Endothelial cell of umbilical vein (primary cell): Measurements from ENCODE around the gene FBXW11. TPM values are rescaled to one million over a fixed set of nuclear protein-coding genes. Genes with fewer than 3 reads are reported as not detected.

Experiments
- BruUV-seq: library from RNA; stranded (reverse); fragments of 400-500 nt; replicated peaks from 2 replicates; lab custom pipeline; 2021; lab: Mats Ljungman, UMichigan
- CTCF ChIA-PET: fragments of 300-600, 350-600 bp; sonication (Branson Sonifier 250); formaldehyde crosslinking; loops from one replicate; lab custom pipeline; 2021; ENCODE audit warnings: antibody characterized with exemption, inconsistent platforms; lab: Charles Lee
- POLR2A ChIA-PET: fragments of 300-600, 350-600 bp; sonication (Branson Sonifier 250); formaldehyde crosslinking; loops from one replicate; lab custom pipeline; 2021; ENCODE audit warnings: antibody characterized with exemption, inconsistent platforms; lab: Charles Lee
- DNase-seq: peaks from one replicate; pipeline ENCODE4 v3.0.0-alpha.2; 2011; ENCODE audit warnings: low read depth, low spot score
- FAIRE-seq: peaks from 2 replicates; lab custom pipeline; 2011; peaks lifted over from hg19 to GRCh38; lab: Jason Lieb, UNC
- H2AFZ ChIP-seq: 2 replicates; pipeline ENCODE4 v1.6.0; 2012; ENCODE audit warnings: low read depth, low read length, control low read depth, inconsistent platforms
- H3K27ac ChIP-seq: 2 replicates; pipeline ENCODE4 v1.5.1; 2011; ENCODE audit warnings: low read depth, mild to moderate bottlenecking, control low read depth, low read length, moderate library complexity; ENCODE audit not compliant: insufficient read depth
- H3K27me3 ChIP-seq, 2 experiments: 2 replicates each; pipeline versions ENCODE4 v1.6.0 to v1.6.1; 2011; ENCODE audit warnings: low read length in 2 of 2, mixed read lengths in 1 of 2; ENCODE audit not compliant: control insufficient read depth in 2 of 2, insufficient read depth in 2 of 2
- H3K36me3 ChIP-seq, 2 experiments: 2 replicates in 1 of 2; 3 replicates in 1 of 2; pipeline ENCODE4 v1.5.1; 2011; ENCODE audit warnings: low read length in 2 of 2, mild to moderate bottlenecking in 1 of 2, moderate library complexity in 1 of 2; ENCODE audit not compliant: control insufficient read depth in 2 of 2, insufficient read depth in 2 of 2; ENCODE audit errors: extremely low read depth in 1 of 2
- H3K4me1 ChIP-seq: 3 replicates; pipeline ENCODE4 v1.5.1; 2011; ENCODE audit warnings: mild to moderate bottlenecking, low read length; ENCODE audit not compliant: control insufficient read depth, insufficient read depth; ENCODE audit errors: extremely low read depth
- H3K4me2 ChIP-seq: 2 replicates; pipeline ENCODE4 v1.6.1; 2011; ENCODE audit warnings: low read length, control low read depth, mixed read lengths; ENCODE audit not compliant: insufficient read depth
- H3K4me3 ChIP-seq, 3 experiments: fragments of 200-600 bp in 1 of 3; sonication (generic), shearing (Covaris generic) in 1 of 3; replicated peaks in 1 of 3; 2 replicates each; pipeline ENCODE4 v1.5.1; 2011 to 2016; ENCODE audit warnings: control low read depth in 3 of 3, low read length in 3 of 3, mild to moderate bottlenecking in 2 of 3, inconsistent platforms in 1 of 3, low read depth in 1 of 3, moderate library complexity in 1 of 3; ENCODE audit not compliant: insufficient read depth in 1 of 3
- H3K79me2 ChIP-seq: 2 replicates; pipeline ENCODE4 v1.6.0; 2012; ENCODE audit warnings: low read length, inconsistent platforms; ENCODE audit not compliant: control insufficient read depth, insufficient read depth
- H3K9ac ChIP-seq: replicated peaks from 2 replicates; pipeline ENCODE3; 2011; ENCODE audit warnings: low read length, control low read depth; ENCODE audit not compliant: insufficient read depth; ENCODE audit errors: extremely low read depth
- H3K9me1 ChIP-seq: replicated peaks from 3 replicates; pipeline ENCODE4 v1.6.0; 2011; ENCODE audit warnings: mild to moderate bottlenecking, low read length; ENCODE audit not compliant: control insufficient read depth, insufficient read depth; ENCODE audit errors: extremely low read depth
- H3K9me3 ChIP-seq: replicated peaks from 2 replicates; pipeline ENCODE4 v1.5.1; 2012; ENCODE audit warnings: low read length, inconsistent platforms; ENCODE audit not compliant: control insufficient read depth, insufficient read depth
- H4K20me1 ChIP-seq: replicated peaks from 2 replicates; pipeline ENCODE3; 2011; ENCODE audit warnings: mild to moderate bottlenecking, low read length; ENCODE audit not compliant: control insufficient read depth, insufficient read depth; ENCODE audit errors: extremely low read depth
- EZH2 ChIP-seq: IDR thresholded peaks from 2 replicates; pipeline ENCODE4 v1.6.1; 2012; ENCODE audit warnings: borderline replicate concordance, low read depth, mild to moderate bottlenecking, moderate library complexity, low read length, inconsistent platforms; ENCODE audit not compliant: severe bottlenecking
- GATA2 ChIP-seq: IDR thresholded peaks from 2 replicates; pipeline ENCODE4 v1.7.0; 2011; ENCODE audit warnings: low read depth, mild to moderate bottlenecking, moderate library complexity, mixed read lengths, low read length; ENCODE audit not compliant: insufficient read length, insufficient read depth
- POLR2AphosphoS5 ChIP-seq: IDR thresholded peaks from 2 replicates; pipeline ENCODE4 v1.6.1; 2012; ENCODE audit warnings: low read depth, mild to moderate bottlenecking, control low read depth, low read length, moderate library complexity; ENCODE audit not compliant: insufficient read depth
- dilution Hi-C: fragments of 300-500 bp; cut with MboI; formaldehyde crosslinking; loops from one replicate; pipeline ENCODE4 v1.15.0; 2019; ENCODE audit warnings: low sequenced_read_pairs; ENCODE audit not compliant: extremely low pct_ligation_motif_present
- intact Hi-C: fragments of 100-400 bp; cut with micrococcal nuclease; formaldehyde crosslinking; loops from one replicate; pipeline ENCODE4 v1.10.0; 2022
- polyA plus RNA-seq, 4 experiments: library from polyadenylated mRNA; depleted of rRNA in 3 of 4; stranded (reverse) in 3 of 4; unstranded in 1 of 4; fragments of >200 nt; gene quantifications; 2 replicates each; pipeline versions ENCODE4 v1.2.1 to v1.2.3, GENCODE V29; 2011 to 2012; ENCODE audit warnings: missing spikeins in 1 of 4
- total RNA-seq: library from RNA; stranded (reverse); gene quantifications from 2 replicates; pipeline ENCODE4 v1.2.3, GENCODE V29; 2021
- TF ChIP-seq, protein P1 (sequence below): IDR thresholded peaks from 2 replicates; pipeline ENCODE4 v1.6.1; 2011; ENCODE audit not compliant: insufficient read depth, insufficient read length
- TF ChIP-seq, protein P2 (sequence below), 2 donors: IDR thresholded peaks; 1 replicate in 1 of 2; 2 replicates in 1 of 2; pipeline ENCODE4 v1.5.1; 2011; ENCODE audit warnings: low read length in 2 of 2, mild to moderate bottlenecking in 2 of 2, moderate library complexity in 2 of 2, control low read depth in 1 of 2, inconsistent platforms in 1 of 2, low read depth in 1 of 2; ENCODE audit not compliant: insufficient read depth in 1 of 2; ENCODE audit errors: extremely low read depth in 1 of 2

The FBXW11 gene
- total and polyA plus RNA-seq, 2 donors (not counting 3 experiments of a cell fraction or from before 2014, with no cell fraction given), result 30.7 to 44.7 TPM

DNA sequence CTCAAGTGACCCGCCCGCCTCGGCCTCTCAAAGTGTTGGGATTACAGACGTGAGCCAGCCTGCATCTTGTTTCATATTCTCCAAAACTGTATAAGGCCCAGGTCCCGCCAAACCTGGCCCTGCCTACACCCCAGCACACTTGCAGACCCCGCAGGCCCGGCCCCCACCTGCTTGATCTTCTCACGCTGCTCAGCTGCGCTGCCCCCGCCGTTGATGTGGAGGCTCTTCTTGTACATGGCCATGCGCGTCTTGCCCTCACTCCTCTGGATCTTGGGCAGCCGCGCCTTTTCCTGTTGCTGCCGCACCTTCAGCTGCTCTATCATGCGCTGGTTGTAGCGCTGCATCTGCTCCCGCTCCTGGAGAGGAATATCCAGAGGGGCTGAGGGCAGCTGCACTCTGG is 49.0 kb upstream of the FBXW11 start:
- intact Hi-C loops (loop anchor here (5.0 kb wide), 2 partner anchors 47 to 638 kb away; partner anchors contain the start of gene FGF18), dilution Hi-C loops (no loop called here)
- CTCF ChIA-PET, result interaction anchor here (3.2 kb wide), 1 partner anchor 143 kb away, joined by 32 read pairs; no protein-coding TSS in a partner anchor
- TF ChIP-seq GATA2 (no peak), EZH2 (no peak), POLR2AphosphoS5 (no peak)
- TF ChIP-seq, protein P1, sequence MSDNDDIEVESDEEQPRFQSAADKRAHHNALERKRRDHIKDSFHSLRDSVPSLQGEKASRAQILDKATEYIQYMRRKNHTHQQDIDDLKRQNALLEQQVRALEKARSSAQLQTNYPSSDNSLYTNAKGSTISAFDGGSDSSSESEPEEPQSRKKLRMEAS, result no peak
- TF ChIP-seq, protein P2, sequence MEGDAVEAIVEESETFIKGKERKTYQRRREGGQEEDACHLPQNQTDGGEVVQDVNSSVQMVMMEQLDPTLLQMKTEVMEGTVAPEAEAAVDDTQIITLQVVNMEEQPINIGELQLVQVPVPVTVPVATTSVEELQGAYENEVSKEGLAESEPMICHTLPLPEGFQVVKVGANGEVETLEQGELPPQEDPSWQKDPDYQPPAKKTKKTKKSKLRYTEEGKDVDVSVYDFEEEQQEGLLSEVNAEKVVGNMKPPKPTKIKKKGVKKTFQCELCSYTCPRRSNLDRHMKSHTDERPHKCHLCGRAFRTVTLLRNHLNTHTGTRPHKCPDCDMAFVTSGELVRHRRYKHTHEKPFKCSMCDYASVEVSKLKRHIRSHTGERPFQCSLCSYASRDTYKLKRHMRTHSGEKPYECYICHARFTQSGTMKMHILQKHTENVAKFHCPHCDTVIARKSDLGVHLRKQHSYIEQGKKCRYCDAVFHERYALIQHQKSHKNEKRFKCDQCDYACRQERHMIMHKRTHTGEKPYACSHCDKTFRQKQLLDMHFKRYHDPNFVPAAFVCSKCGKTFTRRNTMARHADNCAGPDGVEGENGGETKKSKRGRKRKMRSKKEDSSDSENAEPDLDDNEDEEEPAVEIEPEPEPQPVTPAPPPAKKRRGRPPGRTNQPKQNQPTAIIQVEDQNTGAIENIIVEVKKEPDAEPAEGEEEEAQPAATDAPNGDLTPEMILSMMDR (IDR thresholded peaks at IDR 0.05; ENCODE audit: extremely low read depth in 1 of 2, insufficient read depth in 1 of 2, low read depth in 1 of 2, low read length in 2 of 2), result no peak
- peaks cover 6 to 9% of the 10 kb centered on the region in 2 experiments for H3K36me3 ChIP-seq
- no peaks in the 10 kb centered on the region for H4K20me1 ChIP-seq
- no peaks in the 10 kb centered on the region for H3K27me3 ChIP-seq
- FAIRE-seq, result no peak
- no peak for DNase-seq
- POLR2A ChIA-PET, result no interaction called here
- no peak overlapping the region for H2AFZ ChIP-seq
- H3K4me3 ChIP-seq, result no peak overlapping the region
- H3K79me2 ChIP-seq, result no peaks in the 10 kb centered on the region
- no peak overlapping the region for H3K4me2 ChIP-seq
- no peak overlapping the region for H3K9ac ChIP-seq
- no TSS peak for BruUV-seq
- no peaks in the 10 kb centered on the region for H3K4me1 ChIP-seq
- no peak overlapping the region for H3K27ac ChIP-seq
- no peaks in the 10 kb centered on the region for H3K9me1 ChIP-seq
- no peaks in the 10 kb centered on the region for H3K9me3 ChIP-seq
